Bronchial epithelial cell (primary cell): ENCODE measurements around the gene UGT3A2. TPM values are rescaled to one million over a fixed set of nuclear protein-coding genes. Genes with fewer than 3 reads are reported as not detected.
A peak's percentile ranks its signal among the peaks of the same experiment; 100 is the strongest.

ENCODE experiments used
- DNase-seq: peaks from one replicate; pipeline ENCODE4 v3.0.0-alpha.2; 2010; ENCODE audit warnings: low read depth
- FAIRE-seq: peaks from 2 replicates; lab custom pipeline; 2011; peaks lifted over from hg19 to GRCh38; lab: Jason Lieb, UNC
- H3K27me3 ChIP-seq: 2 replicates; pipeline ENCODE4 v1.5.1; 2011; ENCODE audit warnings: low read length; ENCODE audit not compliant: control insufficient read depth, insufficient read depth
- H3K36me3 ChIP-seq: 2 replicates; pipeline ENCODE4 v1.5.1; 2011; ENCODE audit warnings: low read length; ENCODE audit not compliant: control insufficient read depth, insufficient read depth
- H3K4me3 ChIP-seq: 2 replicates; pipeline ENCODE4 v1.5.1; 2011; ENCODE audit warnings: mild to moderate bottlenecking, low read depth, low read length, control low read depth
- total RNA-seq: library from RNA; depleted of rRNA; stranded (reverse); fragments of >200 nt; gene quantifications from 2 replicates; pipeline ENCODE4 v1.2.1, GENCODE V29; 2014
- TF ChIP-seq, protein P1 (sequence below): IDR thresholded peaks from 2 replicates; pipeline ENCODE4 v1.5.1; 2011; ENCODE audit warnings: mild to moderate bottlenecking, moderate library complexity, low read length, control low read depth, inconsistent platforms; ENCODE audit not compliant: insufficient read depth, severe bottlenecking

Gene UGT3A2, protein sequence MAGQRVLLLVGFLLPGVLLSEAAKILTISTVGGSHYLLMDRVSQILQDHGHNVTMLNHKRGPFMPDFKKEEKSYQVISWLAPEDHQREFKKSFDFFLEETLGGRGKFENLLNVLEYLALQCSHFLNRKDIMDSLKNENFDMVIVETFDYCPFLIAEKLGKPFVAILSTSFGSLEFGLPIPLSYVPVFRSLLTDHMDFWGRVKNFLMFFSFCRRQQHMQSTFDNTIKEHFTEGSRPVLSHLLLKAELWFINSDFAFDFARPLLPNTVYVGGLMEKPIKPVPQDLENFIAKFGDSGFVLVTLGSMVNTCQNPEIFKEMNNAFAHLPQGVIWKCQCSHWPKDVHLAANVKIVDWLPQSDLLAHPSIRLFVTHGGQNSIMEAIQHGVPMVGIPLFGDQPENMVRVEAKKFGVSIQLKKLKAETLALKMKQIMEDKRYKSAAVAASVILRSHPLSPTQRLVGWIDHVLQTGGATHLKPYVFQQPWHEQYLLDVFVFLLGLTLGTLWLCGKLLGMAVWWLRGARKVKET
- not detected in 2 replicates for total RNA-seq

DNA sequence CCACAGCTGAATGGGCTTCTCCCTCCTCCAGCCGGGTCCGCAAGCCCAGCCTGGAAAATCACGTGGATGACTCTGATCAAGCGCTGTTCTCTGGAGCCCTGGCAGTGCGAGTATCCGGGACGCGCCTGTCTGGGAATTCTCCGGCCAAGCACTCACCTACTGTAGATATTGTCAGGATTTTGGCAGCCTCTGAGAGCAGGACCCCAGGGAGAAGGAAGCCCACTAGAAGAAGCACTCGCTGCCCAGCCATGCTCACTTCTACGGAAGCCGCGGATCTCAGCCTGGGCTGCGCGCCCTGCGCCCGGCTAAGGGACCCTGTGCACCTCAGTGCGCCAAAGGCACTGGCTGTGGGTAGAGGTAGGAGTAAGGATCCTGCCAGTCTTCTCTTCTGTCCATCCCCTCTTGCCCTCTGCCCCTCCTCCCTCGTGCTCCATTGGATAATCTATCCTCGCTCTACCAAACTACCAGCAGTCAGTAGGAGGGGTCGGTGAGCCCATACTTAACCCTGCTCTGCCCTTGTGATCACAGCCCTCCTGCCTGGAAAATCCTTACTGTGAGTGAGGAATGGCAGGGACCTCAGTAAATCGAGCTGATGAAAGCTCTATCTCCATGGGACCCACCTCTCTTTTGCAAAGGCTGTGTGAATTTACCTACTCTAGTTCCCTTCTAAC lies at the start of gene UGT3A2:
Gene UGT3A2, minus strand, starts transcription at position 343 of the 671 bp plus-strand sequence. Its CDS starts 93 bp downstream, at position 250.
- DNase-seq (no peak), FAIRE-seq (no peak)
- H3K4me3 ChIP-seq = no peak within 1 kb of the TSS
- TF ChIP-seq, protein P1, sequence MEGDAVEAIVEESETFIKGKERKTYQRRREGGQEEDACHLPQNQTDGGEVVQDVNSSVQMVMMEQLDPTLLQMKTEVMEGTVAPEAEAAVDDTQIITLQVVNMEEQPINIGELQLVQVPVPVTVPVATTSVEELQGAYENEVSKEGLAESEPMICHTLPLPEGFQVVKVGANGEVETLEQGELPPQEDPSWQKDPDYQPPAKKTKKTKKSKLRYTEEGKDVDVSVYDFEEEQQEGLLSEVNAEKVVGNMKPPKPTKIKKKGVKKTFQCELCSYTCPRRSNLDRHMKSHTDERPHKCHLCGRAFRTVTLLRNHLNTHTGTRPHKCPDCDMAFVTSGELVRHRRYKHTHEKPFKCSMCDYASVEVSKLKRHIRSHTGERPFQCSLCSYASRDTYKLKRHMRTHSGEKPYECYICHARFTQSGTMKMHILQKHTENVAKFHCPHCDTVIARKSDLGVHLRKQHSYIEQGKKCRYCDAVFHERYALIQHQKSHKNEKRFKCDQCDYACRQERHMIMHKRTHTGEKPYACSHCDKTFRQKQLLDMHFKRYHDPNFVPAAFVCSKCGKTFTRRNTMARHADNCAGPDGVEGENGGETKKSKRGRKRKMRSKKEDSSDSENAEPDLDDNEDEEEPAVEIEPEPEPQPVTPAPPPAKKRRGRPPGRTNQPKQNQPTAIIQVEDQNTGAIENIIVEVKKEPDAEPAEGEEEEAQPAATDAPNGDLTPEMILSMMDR = no peak
- peaks cover 4% of the 10 kb centered on the region for H3K27me3 ChIP-seq
- H3K36me3 ChIP-seq = no peaks in the 10 kb centered on the region

DNA sequence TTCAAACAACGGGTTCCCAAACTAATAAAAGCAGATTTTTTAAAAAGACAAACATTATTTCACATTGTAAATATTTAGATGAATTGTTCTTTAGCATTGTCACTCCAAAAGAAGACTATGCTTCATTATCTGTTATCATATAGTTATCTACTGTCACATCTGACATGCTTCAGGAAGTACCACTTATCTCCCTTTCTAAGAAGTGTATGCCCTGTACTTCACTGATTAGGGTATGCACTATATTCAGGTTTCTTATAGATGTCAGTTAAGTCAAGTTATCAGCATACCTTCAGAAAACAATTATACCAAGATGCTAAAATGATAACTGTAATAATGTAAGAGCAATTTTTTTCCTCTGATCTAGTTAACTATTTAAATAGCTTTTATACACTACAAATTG lies 44.6 kb upstream of the UGT3A2 start:
- DNase-seq = no peak
- H3K36me3 ChIP-seq = no peaks in the 10 kb centered on the region
- TF ChIP-seq, protein P1 = no peak
- H3K4me3 ChIP-seq = no peak overlapping the region
- FAIRE-seq = no peak
- H3K27me3 ChIP-seq = no peaks in the 10 kb centered on the region

DNA sequence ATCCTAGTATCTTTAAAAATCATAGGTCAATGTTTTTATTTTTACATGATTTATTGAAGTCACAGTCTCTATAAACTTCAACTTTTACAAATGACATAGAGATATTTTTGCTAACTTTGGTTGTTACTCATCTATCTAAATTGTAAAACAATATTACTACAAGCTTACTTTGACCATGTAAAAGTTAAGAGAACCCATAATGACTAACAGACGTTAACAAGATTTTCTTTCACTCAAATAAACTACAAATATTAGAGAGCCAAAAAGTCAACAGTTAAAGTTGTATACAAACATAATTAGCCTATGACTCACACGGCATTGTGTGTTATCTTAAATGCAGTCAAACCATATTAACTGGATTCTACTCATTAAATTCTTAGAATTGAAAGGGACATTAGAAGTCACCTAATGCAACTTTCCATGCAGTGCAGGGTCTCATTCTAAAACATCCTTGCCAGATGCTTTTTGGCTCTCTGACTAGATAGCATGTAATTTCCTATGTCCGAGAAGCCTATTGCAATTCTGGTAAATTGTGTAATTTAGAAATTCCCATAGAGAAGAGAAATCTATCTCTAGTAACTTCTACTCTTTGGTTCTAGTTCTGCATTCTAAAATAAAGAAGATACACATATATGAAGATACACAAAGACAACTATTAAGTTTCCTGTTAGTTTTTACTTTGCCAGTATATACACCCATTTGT lies 42.2 kb upstream of the UGT3A2 start:
- FAIRE-seq (no peak), DNase-seq (peak; percentile 35)
- TF ChIP-seq, protein P1 = no peak
- Histone ChIP-seq H3K27me3 (no peaks in the 10 kb centered on the region), H3K36me3 (no peaks in the 10 kb centered on the region), H3K4me3 (no peak overlapping the region)

DNA sequence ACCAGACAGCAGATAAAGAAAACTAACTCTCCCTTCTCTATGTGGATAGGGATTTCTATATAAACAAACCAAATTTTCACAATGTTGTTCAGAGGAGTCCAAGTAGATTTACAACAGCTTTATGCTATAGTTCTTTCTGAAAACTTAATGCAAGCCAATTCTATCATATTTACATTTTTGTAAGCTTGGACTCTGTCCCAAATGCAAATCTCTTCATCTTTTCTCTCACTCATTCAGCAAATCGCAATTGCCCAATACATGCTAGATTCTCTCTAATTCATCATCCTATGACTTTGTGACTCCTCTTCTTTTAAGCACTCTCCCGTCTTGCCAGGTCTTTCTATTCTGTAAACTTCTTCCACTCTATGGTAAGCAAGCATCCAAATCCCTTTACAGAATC lies 39.1 kb upstream of the UGT3A2 start:
- Histone ChIP-seq H3K4me3 (no peak overlapping the region), H3K27me3 (no peaks in the 10 kb centered on the region), H3K36me3 (no peaks in the 10 kb centered on the region)
- TF ChIP-seq, protein P1 = no peak
- FAIRE-seq = no peak
- DNase-seq = no peak

DNA sequence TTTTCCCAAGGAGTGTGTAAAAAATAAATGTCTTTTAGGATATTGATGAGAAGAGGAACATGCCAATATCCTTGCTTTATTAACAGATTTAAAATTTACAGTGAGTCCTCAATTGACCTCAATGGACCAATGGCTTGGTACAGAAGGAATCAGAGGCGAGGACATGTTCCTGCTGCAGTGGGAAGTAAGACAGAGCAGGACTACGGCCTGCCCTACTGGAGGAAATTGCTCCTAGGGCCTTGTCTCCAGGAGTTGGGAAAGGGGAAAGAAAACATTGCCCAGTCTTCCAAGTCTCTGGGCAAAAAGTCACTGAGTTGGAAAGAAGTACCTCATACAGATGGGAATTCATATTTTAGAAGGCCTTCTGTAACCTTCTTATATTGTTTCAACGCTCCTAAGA lies 33.1 kb upstream of the UGT3A2 start:
- H3K4me3 ChIP-seq = no peak overlapping the region
- H3K36me3 ChIP-seq = no peaks in the 10 kb centered on the region
- TF ChIP-seq, protein P1 = no peak
- H3K27me3 ChIP-seq = no peaks in the 10 kb centered on the region
- DNase-seq (no peak), FAIRE-seq (no peak)
